HTERT RPE-1 (cell line): ENCODE data around the gene GFOD2.

Experiments used
- in situ Hi-C: fragments of 300-500 bp; cut with MboI; formaldehyde crosslinking; loops from 4 replicates; pipeline ENCODE4 v1.14.3; 2020; ENCODE audit warnings: low sequenced_read_pairs

Gene GFOD2

DNA sequence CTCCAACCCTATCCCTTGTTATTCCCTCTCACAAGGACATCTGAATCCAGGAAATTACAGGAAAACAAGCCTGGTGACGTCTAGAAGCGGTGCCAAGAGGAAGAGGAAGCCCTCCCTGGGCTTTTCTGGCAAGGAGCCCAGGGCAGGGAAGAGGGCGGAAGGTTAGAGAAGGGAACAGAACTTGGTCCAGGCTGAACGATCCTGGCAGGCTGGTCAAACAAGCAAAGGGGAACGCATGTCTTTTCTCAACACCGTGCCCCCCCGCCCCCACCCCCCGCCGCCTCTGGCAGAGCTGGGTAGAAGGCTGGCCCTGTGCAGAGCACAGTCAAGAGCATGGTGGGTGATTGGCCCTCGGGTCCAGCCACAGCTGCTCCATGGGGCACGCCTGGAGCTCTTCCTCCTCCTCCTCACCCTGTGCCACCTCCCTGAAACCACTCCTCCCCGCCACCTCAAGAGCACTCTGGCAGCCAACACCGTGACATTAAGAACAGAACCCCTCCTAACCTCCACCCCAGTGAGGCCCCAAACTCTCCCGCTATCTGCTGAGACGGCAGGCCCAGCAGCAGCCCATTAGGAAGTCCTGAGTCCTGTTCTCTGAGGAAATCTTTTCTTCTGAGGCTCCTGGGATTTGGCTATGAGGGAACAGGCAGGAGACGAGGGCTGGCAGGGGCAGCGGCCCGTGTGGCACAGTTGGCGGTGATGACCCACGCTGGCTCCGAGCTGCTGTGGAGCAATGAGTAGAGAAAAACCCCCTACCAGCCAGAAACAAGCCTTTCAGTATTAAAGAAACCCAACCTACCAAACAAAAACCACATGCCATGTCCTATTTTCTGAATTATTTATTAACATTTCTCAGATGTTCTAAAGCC, 45.2 kb downstream of the GFOD2 start:
- in situ Hi-C loops = no loop called here

- in situ Hi-C loops = no loop called here
Observed at GRCh38 chr16:67672739-67673662, 46.1 kb downstream of the GFOD2 start.

GRCh38 chr16:67672306-67672705, 46.8 kb downstream of the GFOD2 start:
- in situ Hi-C loops = no loop called here

DNA sequence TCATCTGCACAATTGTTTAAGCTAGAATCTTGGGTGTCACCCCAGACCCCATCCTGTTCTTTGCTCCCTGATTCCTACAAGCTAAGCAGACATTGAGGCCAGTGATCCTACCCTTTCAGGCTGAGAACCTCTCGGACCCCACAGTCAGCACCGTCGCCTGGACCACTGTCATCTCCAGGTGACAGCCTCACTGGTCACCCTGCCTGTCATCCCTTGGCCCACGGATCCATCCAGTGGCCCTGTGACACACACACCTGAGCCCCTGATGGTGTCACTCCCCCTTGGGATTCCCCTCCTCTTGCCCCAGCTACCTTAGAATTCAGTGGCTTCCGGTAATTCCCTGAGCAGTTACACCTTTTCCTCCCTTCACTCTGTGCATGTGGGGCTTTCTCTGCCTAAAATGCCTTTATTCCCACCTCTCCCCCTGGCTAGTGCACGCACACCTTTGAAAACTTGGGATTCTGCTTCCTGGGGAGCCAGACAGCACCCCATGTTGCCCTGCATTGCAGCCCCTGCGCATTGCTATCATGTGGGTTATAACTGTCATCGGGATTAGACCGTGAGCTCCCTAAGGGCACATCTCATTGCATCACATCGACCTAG, 49.5 kb downstream of the GFOD2 start:
- in situ Hi-C loops = no loop called here

DNA sequence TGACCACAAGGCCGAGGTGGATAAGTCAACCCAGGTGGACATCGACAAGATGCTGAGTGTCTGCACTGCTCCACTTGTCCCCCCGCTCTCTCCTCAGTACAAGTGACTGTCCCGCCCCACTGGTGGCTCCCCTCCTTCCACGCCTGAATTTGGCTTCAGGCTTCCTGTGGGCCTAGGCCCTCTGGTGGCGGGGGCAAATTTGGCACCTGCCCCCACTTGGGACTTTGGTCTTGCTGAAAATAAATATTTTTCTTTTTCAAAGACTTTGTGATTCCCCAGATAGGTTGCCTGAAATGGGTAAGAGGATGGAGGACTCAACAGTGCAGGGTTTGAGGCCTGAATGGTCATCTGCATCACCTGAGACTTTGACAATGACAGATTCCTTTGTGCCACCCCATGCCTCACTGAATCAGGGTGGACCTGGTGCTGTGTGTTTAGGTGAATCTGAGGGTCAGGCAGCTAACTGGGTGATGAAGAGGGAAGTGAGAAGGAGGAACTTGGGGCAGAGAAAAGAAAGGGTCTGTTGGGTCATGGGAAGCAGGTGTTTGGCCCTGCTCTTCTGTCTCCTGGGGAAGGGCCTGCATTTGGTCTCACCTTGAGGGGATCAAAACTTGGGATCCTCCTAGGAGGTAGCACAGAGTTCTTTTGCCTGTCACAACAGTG, 50.5 kb downstream of the GFOD2 start:
- in situ Hi-C loops = no loop called here

DNA sequence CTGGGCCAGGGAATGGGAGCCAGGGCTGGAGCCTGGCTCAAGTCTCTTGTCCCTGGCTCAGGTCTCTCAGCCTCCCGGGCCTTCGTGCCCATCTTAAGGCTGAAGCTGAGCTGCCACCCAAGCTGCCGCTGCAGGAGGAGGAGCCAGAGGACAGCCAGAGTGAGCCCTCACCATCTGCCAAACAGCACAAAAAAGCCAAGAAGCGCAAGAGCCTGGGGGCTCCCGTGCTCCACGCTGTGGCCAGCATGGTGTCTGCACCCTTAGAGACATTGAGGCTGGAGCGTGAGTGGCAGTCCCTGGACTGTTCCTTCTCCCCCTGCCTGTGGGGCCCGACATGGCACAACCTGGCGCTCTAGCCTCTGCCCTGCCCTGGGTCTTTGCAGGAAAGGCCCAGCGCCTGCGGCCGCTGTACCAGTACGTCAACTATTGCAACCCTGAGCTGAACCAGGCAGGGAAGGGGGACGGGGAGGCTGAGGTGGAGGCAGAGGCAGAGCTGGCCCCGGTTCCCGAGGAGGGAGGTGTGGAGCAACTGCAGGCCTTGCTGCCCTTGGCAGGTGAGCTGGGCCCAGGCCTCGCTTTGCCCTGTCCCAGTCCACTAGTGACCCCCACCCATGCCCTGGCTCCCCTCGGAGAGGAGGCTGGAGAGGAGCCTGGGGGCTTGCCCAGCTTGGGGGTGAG, 51.2 kb downstream of the GFOD2 start:
- in situ Hi-C loops = no loop called here

GRCh38 chr16:67667453-67667816, 51.7 kb downstream of the GFOD2 start:
- in situ Hi-C loops = no loop called here

DNA sequence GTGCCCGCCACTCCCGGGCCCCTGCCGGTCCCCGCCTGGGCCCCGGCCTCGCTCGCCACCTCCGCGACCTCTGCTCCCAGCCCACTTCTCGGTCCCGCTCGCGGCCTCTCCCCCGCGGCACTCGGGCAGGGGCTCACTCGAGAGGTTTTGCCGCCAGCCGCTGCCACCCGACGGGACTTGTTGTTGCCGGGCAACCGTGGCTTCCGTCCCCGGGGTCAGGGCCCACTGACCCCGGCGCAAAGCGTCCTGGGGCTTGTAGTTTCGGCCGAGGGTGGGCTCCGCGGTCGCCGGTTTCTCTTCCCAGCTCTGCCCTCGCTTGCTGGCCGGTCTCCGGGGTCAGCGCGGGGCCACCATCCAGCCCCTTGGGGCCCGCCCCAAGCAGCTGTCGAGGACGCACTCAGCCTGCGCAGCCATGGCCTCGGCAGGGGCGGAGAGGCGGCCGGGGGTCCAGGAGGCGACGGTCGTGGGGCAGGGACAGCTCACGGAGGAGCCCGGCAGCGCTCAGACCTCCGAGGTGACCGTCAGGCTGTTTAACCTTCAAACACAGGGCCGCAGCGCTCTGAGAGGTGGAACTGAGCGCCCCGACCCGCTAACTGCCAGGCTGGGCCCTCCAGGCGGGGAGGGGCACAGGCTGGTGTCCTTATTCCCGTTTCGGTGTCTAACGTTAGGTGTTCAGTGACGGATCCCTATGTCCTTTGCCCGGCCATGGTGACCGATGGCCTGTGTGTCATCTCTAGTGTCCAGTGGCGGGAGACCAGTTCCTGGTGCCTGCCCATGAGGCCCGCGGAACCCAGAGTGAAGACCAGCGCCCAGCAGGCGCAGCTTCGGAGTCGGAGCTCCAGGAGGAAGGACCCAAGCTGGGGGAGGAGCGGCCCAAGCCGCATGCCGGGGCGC, 52.3 kb downstream of the GFOD2 start, which contains the start of the genes C16orf86 and ENKD1:
TSS of gene C16orf86 (plus strand) at position 256 of the 894 bp plus-strand sequence. CDS start at position 413, 157 bp downstream.
TSS of gene ENKD1 (minus strand) at position 192 of the 894 bp plus-strand sequence. CDS start 308 bp downstream, outside the sequence.
- in situ Hi-C loops = no loop called here

- in situ Hi-C loops = no loop called here
Observed at GRCh38 chr16:67666032-67666551, 53.0 kb downstream of the GFOD2 start.

DNA sequence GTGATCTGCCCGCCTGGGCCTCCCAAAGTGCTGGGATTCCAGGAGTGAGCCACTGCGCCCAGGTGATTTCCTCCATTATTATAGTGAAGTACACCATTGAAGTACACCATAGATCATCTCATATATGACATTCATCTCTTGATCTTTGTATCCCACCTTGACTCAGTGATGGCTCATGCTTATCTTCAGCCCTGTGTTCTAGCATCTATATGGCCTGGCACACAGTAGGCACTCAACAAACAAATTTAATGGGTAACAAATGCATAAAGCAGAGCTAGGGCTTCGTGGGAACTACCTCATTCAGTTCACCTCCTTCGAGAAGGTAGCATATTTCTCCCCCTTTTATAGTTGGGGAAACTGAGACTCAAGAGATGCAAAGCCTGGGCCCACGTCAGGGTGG, 53.5 kb downstream of the GFOD2 start:
- in situ Hi-C loops = no loop called here

DNA sequence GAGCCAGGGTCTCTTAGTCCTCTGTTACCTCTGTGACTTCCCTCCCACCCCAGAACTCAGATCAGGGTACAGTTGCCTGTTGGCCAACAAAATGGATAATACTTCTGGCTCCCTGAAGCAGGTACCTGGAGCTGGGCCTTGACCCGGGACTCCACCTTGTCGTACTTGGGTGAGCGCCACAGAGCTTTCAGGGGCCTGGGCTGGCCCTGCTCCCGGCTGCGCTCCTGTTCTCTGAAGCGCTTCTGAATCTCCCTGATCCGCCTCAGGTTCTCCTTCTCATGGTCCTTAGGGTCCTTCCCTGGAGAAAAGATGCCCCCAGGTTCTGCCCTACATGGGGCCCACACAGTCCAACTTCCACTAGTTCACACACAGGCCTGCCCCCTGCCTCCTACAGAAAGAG, 54.2 kb downstream of the GFOD2 start:
- in situ Hi-C loops = no loop called here

- in situ Hi-C loops = no loop called here
Observed at GRCh38 chr16:67664258-67664657, 54.9 kb downstream of the GFOD2 start.

GRCh38 chr16:67663877-67664222, 55.3 kb downstream of the GFOD2 start:
- in situ Hi-C loops = no loop called here

GRCh38 chr16:67663151-67663876, 55.8 kb downstream of the GFOD2 start:
- in situ Hi-C loops = no loop called here

DNA sequence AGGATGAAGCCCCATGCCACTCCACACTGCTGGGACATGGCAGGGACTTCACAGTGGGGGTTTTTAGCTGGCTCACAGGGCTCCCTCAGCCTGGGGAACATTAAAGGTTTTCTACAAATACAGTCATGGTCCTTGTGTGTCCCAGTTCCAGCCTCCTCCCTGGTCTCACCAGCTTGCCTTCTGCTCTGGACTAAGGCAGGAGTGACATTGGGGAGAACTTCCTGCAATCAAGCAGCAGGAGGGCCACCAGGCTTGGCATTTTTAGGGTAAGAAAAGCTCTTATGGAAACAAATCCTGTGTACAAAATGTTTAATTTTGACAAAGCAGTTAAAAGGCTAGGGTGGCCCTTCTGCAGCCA, 56.5 kb downstream of the GFOD2 start:
- in situ Hi-C loops = no loop called here

GRCh38 chr16:67661886-67662652, 57.0 kb downstream of the GFOD2 start:
- in situ Hi-C loops = no loop called here

DNA sequence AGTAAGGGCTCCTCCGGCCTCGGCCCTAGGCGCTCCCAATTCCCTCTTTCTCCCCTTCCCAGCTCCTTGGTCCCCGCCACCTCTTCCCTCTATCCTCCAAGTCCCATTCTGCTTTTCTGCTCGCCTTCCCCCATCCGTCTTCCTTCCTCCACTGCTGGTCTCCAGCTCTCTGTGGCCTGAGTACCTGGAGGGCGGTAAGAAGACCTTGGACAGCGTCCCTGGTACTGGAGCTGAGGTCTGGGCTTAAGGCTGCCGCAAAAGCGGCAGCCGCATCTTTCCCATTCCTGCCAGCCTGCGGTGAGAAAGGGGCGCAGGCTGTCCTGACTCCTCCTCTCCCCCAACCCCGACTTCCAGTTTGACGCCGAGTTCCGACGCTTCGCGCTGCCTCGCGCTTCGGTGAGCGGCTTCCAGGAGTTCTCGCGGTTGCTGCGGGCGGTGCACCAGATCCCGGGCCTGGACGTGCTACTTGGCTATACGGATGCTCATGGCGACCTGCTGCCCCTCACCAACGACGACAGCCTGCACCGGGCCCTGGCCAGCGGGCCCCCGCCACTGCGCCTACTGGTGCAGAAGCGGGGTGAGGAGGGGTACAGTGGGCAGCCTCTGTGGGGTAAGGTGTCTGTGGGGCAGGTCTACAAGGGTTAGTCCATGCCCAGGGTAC, 57.9 kb downstream of the GFOD2 start:
- in situ Hi-C loops = no loop called here
